ENCODE results near the gene LTC4S.
"Not testable (repeated sequence)": the region's sequence is repeated elsewhere in the genome, so short reads cannot be mapped to it uniquely, and the experiment has no call there.

The LTC4S gene

DNA sequence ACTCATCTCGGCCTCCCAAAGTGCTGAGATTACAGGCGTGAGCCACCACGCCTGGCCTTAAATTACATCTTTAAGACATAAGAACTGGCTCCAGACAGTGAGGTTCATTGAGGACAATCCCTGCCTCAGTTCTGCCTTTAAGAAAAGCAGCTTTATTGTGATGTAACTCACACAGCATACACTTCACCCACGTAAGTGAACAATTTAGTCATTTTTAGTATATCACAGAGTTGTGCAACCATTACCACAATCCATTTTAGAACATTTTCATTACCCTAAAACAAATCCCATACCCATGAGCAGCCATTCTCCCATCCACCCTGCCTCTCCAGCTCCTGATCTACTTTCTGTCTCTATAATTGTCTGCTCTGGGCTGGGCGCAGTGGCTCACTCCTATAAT, 24.0 kb upstream of the LTC4S start:
- DNase-seq: no peak

GRCh38 chr5:179771311-179771895, 22.4 kb upstream of the LTC4S start:
- no peak for DNase-seq

GRCh38 chr5:179772351-179772750, 21.4 kb upstream of the LTC4S start:
- no peak for DNase-seq

GRCh38 chr5:179773686-179774040, 20.1 kb upstream of the LTC4S start:
- DNase-seq: no peak

DNA sequence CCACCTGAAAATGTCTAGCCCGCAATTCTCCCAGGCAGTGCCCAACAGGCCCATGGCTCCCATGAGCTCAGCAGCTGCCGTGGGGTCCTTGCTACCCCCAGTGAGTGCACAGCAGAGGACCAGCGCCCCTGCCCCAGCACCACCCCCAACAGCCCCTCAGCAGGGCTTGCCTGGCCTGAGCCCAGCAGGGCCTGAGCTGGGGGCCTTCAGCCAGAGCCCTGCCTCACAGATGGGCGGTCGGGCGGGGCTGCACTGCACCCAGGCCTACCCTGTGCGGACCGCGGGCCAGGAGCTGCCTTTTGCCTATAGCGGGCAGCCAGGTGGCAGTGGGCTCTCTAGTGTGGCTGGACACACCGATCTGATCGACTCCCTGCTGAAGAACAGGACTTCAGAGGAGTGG, 19.3 kb upstream of the LTC4S start:
- DNase-seq: no peak

DNA sequence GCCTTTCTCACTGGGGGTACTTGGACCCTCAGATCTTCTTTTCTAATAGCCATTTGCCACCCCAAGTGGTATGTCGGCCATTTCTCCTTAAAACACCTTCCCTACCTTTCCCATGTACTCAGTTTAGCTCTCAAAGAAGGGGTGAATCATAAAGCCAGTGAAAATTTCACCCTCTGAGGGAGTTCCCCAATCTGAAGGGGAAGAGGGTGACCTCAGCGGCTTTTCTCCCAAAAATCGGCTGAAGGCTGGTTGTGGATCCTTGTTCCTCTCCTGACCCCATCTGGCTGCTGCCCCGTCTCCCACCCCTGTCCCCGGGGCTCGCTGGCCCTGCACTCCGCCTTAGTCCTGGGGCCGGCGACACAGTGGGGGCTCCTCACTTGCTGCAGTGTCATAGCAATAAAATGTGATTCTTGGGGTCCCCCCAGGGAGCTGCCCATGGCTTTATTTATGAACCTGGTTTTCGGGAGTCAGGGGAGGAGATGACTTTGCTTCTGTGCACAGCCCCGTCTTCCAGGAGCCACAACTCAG, 17.3 kb upstream of the LTC4S start:
- DNase-seq: no peak

DNA sequence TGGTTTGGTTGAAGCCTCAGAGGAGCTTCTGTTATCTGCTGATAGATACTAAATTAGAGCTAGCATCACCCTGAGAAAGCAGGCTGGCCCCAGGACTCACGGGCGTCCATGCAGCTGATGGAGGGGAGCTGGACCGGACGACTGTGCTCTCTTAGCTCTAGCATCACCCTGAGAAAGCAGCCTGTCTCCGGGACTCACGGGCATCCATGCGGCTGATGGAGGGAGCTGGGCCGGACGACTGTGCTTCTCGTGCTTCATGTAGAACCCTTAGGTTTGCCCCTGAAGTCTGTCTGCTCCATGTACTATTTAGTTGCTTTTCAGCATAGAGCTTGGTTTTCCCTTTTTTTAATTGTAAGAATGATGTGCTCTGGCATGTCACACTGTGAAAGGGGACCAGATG, 16.3 kb upstream of the LTC4S start:
- no peak for DNase-seq

DNA sequence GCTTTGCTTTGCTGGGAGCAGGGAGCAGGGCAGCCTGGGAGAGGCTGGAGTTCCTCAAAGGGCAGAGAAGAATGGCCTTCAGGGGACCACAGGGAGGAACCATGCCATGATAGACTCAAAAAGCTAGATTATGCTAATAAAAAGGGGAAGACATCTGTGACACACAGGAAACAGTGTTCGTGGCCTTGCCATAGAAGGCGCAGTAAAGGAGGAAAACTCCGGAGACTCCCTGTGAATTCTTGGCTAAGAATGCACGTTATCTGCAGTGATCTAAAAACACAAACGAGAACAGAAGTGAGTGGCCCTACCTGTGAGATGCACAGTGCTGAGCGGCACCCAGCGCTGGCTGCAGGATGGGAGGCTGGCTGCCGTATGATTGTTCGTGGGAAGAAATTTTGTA, 15.9 kb upstream of the LTC4S start:
- no peak for DNase-seq

GRCh38 chr5:179778591-179778990, 15.2 kb upstream of the LTC4S start:
- DNase-seq: no peak

GRCh38 chr5:179779826-179780225, 14.0 kb upstream of the LTC4S start:
- DNase-seq: no peak

- DNase-seq: no peak
These were observed 13.4 kb upstream of the LTC4S start for GRCh38 chr5:179780362-179780761.

- no peak for DNase-seq
These were observed 11.9 kb upstream of the LTC4S start for GRCh38 chr5:179781846-179782245.

DNA sequence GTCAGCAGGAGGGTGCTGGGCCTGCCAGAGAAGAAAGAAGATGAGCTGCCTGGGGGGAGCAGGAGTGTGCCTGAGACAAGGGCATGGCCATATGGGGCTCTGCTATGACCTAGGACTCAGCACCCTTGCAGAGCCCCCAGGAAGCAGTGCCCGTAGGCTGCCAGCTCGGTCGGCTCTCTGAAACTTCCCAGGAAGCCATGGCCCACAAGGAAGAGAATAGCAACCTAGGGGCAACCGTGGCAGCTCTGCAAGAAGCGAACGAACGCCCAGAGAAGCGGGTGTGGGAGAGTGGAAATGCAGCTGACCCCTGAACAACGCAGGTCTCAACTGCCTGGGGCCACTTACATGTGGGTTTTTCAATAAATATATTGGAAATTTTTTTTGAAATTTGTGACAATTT, 10.7 kb upstream of the LTC4S start:
- DNase-seq: no peak

GRCh38 chr5:179786861-179787260, 6.9 kb upstream of the LTC4S start:
- no peak for DNase-seq

DNA sequence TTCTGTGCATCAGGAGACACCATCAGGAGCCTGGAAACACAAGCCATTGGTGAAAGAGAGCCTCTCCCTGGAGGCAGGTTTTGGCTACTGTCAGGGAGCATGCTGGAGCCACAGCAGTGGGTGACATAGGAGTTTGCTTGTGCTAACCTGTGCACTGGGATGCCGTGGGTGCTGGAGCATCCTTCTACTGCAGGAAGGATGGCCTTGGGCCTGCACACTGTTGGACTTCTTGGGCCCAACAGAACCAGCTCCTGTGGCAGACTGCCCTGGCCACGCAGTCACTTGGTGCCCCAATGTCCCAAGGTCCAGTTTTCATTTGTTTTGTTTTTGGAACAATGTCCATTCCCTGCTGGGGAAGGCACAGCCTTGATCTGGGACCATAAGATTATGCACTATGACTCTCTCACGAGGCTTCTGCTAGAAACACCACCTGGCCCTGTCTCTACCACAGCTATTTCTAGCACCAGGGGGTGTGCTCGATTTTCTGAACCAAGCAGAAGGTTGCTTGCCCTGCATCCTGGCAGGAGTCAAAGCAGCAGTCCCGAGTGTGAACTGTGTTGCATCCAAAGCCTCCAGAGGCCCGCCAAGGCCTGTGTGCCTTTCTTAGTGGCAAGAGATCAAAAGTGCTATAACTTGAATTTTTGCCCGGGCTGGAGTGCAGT, 5.5 kb upstream of the LTC4S start:
- DNase-seq: no peak

GRCh38 chr5:179789278-179789677, 4.5 kb upstream of the LTC4S start:
- DNase-seq: not testable (repeated sequence)

GRCh38 chr5:179791881-179792611, 1.7 kb upstream of the LTC4S start:
- no peak for DNase-seq

DNA sequence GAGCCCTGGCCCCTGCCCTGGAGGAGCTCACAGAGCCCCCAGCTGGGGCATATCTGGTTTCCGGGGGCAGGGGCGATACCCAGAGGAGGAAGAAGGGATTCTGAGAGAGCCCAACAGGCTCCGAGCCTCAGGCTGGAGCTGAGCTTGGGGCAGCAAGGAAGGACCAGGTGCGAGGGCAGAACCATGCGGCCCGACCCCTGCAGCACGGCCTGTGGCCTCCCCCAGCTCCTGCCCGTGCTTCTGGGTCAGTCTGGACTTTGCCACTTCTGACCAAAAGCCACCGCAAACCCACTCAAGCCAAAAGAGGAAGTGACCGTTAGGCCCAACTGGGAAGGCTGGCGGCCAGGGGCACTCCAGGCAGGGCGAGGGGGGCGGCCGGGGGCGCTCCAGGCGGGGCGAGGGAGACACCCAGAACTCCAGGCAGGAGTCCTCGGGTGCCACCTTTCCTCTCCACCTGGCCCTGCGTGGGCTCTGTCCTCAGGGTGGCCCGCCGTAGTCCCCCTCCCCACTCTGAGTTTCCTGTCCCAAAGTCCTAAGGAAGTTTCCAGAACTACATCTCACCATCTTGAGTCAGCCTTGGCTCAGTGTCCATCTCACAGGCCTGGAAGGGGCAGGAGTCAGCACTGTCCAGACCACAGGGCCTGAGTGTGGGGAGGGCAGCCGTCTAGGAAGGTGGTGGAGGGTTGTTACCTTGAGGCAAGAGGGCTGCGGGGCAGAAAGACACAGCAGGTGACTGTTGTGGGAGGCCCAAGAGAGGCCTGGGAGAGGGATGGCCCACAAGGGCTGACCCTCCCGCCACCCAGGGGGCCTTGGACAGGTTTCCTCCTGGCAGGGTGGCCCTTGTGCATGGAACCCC, 946 bp upstream of the LTC4S start:
- no peak for DNase-seq

DNA sequence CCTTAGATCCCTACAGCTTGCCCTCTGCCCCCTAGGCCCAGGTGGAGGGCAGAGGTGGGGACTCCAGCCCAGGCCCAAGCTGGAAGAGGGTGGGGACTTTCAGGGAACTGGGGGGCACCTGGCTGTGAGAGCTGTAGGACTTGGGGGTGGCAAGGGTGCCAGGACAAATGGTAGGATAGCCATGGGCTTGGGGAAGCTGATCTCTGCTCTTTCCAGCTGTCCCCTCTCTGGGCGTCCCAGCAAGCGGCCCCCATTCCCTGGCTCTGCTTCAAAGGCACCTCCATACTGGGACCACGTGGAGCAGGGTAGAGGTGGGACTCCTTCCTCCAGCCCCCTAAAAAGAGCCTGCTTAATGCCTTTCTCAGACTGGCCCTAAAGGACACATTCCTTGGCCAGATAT, 385 bp downstream of the LTC4S start:
- no peak for DNase-seq

DNA sequence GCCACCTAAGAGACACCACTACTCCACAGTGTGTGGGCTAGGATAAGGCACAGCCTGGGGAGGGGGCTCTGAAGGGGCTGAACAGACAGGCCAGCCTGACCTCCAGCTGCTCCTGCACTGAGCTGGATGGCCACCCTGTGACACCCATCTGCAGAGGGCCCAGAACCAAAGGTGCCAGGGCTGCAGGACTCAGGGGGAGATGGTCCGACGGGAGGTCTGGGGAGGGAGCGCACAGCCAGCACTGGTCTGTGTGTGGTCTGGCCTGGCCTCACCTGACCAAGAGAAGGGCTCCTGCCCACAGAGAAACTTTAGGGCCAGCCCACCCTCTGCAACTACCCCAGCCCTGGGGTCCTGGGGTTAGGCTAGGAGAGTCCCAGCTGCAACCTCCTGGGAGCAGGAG, 789 bp downstream of the LTC4S start:
- DNase-seq: no peak

DNA sequence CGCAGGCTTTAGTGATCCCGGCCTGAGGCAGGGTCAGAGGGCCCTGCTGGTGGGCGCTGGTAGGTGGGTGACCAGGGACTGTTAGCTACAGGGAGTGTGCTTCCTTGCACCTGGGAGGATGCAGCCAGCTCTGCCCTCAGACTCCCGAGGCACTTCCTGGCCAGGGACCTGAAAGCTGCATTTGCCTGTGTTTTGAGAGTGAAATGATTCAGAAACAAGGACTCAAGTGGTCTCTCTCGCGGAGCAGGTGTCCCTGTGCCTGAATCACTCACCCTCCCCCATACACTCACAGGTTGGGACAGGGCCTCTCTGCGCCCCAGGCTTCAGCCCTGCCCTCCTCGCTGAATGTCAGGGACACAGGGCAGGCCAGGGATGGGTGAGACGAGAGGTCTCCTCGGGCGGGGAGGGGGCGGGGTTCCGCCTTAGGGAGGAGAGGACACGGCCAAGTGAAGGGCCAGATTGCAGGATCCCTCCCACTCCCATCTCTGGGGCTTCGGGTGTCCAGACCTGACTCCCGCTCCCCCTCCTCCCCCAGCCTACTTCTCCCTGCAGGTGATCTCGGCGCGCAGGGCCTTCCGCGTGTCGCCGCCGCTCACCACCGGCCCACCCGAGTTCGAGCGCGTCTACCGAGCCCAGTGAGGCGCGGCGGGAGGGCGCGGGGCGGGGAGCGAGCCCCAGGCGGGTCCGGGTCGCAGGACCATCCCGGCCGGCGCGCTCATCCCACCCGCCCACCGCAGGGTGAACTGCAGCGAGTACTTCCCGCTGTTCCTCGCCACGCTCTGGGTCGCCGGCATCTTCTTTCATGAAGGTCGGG, 1.5 kb downstream of the LTC4S start:
- DNase-seq: no peak

All from CD4-positive, alpha-beta T cell treated with Interleukin-12 subunit alpha and Interleukin-12 subunit beta, for 1 hour (primary cell).